Fibroblast of upper back skin (primary cell): ENCODE data around the gene TNFAIP3.
A peak's percentile ranks its signal among the peaks of the same experiment; 100 is the strongest.
"Not testable (repeated sequence)": the region's sequence is repeated elsewhere in the genome, so short reads cannot be mapped to it uniquely, and the experiment has no call there.

ENCODE experiments used
- DNase-seq: peaks from one replicate; pipeline ENCODE4 v3.0.0-alpha.2; 2013

TNFAIP3 gene

DNA sequence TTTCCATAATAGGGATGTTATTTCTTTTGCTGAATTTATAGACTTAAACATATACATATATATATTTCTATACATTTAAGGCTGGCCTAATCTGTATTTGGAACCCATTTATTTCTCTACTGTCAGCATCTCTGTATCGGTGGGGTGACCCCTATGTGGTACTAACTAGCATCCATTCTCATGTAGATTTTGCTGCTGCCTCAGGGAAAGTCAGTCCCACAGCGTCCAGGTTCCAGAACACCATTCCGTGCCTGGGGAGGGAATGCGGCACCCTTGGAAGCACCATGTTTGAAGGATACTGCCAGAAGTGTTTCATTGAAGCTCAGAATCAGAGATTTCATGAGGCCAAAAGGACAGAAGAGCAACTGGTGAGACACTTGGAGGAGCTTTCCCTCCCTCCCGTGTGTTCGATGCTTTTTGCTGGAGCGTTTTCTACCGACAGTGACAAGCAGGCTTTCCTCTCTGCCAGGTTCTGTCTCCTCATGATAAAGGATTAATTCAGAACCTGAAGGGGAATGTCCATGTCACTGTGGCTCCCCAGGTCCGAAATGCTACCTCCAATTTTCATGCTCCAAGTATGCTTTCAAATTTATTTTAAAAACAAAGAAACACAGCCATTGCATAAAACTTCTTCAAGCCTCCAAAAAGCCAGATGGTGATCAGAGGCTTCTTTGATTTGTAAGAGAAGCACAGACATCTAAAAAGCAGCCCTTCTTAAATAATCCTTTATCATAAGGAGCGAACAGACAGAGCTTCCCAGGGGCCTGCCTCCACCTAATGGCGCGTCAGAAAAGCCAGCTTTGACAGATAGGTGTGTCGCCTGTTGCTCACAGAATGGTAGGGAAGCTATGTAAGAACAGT, 13.1 kb downstream of the TNFAIP3 start:
- no peak for DNase-seq

DNA sequence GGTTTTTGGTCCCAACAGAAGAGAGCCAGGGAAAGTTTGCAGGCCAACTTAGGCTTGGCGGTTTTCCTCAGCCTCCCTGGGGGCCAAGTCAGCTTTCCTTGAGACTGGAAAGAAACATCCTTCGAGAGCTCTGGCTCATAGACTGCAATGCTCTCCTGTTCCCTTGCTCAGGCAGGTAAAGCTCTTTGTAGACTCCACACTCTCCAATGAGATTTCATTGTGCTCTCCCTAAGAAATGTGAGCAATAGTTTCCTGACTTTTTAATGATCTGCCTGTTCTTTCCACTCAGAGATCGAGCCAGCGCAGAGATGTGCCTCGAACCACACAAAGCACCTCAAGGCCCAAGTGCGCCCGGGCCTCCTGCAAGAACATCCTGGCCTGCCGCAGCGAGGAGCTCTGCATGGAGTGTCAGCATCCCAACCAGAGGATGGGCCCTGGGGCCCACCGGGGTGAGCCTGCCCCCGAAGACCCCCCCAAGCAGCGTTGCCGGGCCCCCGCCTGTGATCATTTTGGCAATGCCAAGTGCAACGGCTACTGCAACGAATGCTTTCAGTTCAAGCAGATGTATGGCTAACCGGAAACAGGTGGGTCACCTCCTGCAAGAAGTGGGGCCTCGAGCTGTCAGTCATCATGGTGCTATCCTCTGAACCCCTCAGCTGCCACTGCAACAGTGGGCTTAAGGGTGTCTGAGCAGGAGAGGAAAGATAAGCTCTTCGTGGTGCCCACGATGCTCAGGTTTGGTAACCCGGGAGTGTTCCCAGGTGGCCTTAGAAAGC, 13.9 kb downstream of the TNFAIP3 start:
- no peak for DNase-seq

DNA sequence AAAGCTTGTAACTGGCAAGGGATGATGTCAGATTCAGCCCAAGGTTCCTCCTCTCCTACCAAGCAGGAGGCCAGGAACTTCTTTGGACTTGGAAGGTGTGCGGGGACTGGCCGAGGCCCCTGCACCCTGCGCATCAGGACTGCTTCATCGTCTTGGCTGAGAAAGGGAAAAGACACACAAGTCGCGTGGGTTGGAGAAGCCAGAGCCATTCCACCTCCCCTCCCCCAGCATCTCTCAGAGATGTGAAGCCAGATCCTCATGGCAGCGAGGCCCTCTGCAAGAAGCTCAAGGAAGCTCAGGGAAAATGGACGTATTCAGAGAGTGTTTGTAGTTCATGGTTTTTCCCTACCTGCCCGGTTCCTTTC, 14.4 kb downstream of the TNFAIP3 start:
- DNase-seq = no peak

DNA sequence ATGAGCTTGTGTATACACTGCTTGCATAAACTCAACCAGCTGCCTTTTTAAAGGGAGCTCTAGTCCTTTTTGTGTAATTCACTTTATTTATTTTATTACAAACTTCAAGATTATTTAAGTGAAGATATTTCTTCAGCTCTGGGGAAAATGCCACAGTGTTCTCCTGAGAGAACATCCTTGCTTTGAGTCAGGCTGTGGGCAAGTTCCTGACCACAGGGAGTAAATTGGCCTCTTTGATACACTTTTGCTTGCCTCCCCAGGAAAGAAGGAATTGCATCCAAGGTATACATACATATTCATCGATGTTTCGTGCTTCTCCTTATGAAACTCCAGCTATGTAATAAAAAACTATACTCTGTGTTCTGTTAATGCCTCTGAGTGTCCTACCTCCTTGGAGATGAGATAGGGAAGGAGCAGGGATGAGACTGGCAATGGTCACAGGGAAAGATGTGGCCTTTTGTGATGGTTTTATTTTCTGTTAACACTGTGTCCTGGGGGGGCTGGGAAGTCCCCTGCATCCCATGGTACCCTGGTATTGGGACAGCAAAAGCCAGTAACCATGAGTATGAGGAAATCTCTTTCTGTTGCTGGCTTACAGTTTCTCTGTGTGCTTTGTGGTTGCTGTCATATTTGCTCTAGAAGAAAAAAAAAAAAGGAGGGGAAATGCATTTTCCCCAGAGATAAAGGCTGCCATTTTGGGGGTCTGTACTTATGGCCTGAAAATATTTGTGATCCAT, 15.3 kb downstream of the TNFAIP3 start:
- DNase-seq = peak; percentile 83

DNA sequence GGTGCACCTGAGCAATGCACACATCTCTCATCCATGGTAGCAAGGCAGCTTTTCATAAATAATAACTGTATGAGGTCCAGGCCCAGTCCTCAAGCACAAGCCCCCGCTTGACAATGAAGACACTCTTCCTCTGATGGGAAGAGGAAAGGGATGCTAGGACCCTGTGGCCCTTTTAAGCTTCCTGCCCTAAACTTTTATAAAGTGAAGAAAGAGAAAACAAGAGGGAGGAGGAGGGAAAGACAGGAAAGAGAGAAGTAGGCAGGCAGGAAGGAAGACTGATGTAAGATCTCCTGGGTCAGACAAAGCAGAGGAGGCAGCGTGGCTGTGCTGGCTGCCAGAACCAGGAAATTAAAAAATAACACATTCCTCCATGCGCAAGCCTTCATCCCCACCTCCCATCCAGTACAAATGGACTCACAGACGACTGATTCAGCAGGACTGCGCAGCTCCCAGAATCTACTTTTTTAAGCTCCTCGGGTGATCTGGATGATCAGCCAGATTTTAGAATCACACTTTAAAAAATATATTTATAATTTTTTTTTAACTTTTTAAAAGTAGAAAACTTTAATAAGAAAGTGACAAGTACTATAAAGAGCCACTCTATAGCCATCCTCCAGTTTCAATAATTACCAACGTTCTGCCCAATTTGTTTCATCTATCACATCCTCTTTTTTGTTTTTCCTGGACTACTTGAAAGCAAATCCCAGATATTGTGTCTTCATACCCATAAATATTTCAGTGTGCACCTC, 16.5 kb downstream of the TNFAIP3 start:
- peak; percentile 53 for DNase-seq

DNA sequence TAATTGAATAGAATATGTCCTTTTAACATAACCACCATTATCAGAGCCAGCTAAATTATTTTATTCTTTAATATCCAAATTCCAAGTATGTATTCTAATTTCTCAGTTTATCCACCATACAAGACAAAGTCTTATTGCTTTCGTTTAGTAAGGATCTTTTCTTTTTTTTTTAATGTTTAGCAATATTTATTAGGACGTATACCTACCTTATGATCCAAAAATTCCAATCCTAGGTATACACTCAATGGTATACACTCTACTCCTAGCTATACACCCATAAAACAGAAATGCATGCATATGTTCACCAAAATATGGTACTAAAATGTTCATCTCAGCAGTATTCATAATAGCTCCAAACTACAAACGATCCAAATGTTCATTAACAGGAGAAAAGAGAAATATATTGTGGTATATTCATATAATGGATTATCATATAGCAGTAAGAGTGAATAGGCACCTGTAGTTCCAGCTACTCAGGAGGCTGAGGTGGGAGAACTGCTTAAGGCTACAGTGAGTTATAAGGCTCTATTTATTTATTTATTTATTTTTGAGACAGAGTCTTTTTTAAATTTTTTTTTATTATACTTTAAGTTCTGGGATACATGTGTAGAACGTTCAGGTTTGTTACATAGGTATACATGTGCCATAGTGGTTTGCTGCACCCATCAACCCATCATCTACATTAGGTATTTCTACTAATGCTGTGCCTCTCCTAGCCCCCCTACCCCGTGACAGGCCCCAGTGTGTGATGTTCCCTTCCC, 17.3 kb downstream of the TNFAIP3 start:
- DNase-seq = no peak

DNA sequence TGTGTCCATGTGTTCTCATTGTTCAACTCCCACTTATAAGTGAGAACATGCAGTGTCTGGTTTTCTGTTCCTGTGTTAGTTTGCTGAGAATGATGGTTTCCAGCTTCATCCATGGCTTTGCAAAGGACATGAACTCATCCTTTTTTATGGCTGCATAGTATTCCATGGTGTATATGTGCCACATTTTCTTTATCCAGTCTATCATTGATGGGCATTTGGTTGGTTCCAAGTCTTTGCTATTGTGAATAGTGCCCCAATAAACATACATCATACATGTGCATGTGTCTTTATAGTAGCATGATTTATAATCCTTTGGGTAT, 17.8 kb downstream of the TNFAIP3 start:
- DNase-seq = not testable (repeated sequence)

DNA sequence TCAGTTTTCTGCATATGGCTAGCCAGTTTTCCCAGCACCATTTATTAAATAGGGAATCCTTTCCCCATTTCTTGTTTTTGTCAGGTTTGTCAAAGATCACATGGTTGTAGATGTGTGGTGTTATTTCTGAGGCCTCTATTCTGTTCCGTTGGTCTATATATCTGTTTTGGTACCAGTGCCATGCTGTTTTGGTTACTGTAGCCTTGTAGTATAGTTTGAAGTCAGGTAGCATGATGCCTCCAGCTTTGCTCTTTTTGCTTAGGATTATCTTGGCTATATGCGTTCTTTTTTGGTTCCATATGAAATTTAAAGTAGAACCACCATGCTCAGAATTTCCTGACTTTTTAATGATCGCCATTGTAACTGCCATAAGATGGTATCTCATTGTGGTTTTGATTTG, 19.2 kb downstream of the TNFAIP3 start:
- DNase-seq = not testable (repeated sequence)

DNA sequence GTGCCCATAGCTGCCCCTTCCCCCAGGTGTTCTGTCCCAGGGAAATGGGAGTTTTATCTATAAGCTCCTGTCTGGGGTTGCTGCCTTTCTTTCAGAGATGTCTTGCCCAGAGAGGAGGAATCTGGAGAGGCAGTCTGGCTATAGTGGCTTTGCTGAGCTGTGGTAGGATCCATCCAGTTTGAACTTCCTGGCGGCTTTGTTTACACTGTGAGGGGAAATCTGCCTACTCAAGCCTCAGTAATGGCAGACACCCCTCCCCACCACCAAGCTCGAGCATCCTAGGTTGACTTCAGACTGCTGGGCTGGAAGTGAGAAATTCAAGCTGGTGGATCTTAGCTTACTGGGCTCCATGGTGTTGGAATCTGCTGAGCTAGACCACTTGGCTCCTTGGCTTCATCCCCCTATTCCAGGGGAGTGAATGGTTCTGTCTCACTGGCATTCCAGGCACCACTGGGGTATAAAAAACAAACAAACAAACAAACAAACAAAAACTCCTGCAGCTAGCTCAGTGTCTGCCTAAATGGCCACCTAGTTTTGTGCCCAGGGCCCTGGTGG, 24.0 kb downstream of the TNFAIP3 start:
- DNase-seq = no peak

DNA sequence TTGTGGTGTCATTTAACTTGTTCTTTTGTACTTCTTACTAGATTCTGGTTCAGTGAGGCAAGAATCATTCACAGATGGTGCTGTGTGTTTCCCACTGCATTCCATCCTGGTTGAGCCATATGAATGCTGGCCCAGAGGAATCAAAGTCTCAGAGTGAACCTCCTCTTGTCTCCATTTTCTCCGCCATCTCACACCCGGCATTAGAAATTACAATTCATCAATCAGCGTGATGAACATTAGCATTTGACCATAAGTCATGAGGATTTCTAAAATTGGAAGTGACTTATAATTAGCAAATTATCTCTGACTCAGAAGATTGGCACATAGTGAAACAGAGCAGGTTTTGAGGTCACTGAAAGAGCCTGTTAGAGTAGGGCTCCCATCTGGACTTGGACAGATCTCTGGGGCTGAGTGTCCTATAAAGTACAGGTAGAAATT, 25.2 kb downstream of the TNFAIP3 start:
- peak; percentile 92 for DNase-seq

DNA sequence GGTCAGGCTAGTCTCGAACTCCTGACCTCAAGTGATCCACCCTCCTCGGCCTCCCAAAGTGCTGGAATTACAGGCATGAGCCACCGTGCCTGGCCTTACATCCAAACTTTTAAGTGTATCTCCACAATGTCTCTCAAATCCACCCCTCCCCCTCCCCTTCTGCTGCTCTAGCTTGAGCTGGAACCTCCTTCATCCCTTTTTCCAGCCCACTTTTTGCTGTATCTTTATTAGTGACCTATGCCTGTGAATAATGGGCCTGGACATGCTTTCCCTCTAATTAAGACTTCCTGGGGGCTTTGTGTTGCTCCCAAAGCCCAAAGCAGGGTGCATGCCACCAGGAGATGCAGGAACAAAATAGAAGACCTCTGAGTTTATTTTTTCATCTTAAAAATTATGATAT, 26.1 kb downstream of the TNFAIP3 start:
- no peak for DNase-seq

DNA sequence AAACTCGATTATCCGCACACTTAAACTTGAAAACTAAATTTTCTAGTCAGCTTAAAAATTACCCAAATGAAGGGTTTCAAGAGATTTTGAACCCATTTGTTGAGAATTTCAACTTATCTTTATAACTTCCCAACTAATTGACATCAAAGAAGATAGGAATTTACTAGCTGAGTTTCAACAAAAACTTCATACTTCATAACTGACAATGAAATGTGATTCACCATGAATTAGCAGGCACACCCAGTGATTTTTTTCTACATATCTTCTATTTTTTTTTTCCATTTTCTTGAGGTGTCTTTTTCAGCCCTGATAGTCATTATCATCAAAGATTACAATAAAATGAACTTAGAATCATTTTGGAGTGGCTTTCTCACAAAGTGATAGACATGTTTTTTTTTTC, 26.7 kb downstream of the TNFAIP3 start:
- DNase-seq = peak; percentile 36

DNA sequence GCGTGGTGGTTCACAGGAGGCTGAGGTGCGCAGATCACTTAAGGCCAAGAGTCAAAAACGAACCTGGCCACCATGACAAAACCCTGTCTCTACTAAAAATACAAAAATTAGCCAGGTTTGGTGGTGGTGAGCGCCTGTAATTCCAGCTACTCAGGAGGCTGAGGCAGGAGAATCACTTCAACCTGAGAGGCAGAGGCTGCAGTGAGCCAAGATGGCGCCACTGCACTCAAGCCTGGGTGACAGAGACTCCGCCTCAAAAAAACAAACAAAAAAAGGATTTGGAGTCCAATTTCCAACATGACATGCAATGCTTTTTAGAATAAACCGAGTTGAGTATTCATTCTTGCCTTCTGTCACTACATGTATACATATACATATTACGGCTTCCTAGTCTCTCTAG, 27.3 kb downstream of the TNFAIP3 start:
- not testable (repeated sequence) for DNase-seq

DNA sequence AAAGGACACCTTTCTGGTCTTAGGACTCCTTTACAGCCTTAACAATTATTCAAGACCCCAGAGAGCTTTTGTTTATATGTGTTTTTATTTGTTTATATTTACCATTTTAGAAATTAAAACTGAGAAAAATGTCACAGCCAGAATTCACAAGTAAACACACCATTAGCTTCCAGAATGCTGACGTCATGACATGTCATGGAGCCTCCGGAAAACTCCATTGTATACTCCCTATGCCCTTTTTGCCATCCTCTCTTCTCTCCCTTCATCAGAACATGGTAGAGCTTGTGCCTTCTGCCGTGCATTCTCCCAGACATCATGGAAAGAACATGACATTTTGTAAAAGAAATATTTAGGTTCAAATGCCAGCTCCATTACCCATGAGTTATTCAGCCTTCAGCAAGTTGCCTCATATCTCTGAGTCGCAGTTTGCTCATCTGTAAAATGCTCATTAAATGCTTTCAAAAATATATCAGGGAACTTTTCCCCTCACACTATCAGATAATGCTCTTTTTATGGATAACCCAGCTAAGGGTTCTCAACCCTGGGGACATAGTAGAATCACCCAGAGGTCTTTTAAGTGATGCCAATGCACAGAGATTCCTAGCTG, 27.8 kb downstream of the TNFAIP3 start:
- DNase-seq = peak; percentile 79

DNA sequence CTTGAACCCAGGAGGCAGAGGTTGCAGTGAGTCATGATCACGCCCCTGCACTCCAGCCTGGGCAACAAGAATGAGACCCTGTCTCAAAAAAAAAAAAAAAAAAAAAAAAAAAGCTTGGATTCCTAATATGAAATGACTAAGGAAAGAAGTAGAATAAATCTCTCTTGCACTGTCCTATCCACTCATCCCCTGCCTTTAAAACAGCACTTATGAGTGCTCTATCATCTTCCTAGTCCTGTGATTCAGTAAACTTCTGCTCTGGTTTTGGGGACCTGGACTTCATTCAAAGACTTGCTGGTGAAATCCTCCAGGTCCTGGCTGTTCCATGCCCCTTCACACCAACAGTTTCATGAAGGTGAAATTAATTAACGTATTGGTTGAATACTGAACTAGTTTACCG, 29.6 kb downstream of the TNFAIP3 start:
- DNase-seq = no peak

DNA sequence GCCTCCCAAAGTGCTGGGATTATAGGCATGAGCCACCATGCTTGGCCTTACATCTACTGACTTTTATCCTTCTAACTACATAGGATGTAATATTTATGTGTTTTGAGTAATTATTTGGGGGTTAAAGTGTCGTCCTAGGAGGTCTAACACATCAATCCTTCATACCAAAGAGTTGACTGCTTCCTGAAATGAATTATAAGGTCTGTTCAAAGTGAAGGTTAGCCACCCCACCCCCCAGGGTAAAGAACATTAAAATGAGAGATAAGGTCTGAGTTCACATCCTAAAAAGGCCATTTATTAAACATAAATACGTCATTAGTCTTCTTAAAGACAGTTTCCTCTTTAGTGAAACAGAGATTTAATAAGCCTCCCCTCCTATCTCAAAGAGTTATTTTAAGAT, 33.8 kb downstream of the TNFAIP3 start:
- peak; percentile 66 for DNase-seq

DNA sequence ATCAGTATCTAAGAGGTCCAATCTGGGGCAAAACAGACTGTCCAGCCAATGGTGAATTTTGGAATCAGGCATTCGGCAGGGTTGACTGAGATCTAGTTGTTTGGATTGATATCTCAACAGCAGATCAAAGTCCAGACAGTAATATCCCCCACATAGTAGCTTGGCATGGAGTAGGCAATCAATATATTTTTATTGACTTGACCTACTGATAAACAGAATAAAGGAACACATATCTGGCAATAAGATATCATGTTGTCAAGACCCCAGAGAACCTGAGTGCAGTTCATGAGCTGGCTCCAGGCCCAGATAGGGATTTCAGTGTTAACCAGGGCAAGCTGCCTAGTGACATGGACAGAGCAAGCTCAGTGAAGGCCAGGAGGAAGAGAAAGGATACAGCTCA, 34.4 kb downstream of the TNFAIP3 start:
- no peak for DNase-seq

DNA sequence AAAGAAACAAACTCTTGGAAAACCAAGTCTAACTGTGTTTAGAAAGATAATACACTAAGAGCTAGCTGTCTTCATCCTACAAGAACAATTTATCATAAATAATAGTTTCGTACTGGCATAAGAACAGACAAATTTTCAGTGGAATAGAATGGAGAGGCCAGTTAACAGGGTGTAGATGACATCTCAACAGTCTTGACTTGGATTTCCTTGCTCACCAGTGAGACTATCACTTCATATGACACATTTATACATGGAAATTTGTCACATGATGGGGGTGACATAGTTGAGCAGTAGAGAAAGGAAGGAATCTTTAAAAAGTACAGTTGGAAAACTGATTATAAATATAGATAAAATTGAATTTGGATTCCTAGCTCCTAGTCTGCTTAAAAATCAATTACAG, 35.6 kb downstream of the TNFAIP3 start:
- no peak for DNase-seq

DNA sequence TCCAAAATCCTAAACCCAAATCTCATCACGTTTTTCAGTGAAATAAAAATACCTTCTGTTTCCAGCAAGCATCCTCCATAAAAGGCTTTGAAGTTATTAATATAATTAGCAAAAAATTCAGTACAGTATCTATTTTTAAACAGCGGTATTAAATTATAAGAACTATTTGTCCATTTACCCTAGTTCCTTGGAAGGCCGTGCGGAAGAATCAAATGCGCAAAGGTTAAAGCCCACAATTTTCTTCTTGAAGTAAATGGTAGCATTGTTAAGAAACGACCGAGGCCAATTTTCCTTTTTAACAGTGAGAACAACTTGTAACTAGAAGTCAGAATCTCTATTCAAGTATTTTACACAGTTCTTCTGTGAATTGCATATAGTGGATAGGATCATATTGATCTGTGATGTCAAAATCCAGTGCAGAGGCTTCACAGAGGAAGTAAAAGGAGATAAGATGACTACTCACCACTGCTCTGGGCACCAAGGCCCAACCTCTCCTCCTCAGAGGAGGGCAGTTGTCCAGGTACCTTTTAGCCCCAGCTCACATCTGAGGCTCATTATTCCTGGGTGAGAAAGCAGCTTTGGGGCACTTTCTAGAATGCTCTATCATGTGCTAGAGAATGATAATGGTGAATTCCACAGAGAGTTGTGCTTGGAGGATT, 36.3 kb downstream of the TNFAIP3 start:
- no peak for DNase-seq

DNA sequence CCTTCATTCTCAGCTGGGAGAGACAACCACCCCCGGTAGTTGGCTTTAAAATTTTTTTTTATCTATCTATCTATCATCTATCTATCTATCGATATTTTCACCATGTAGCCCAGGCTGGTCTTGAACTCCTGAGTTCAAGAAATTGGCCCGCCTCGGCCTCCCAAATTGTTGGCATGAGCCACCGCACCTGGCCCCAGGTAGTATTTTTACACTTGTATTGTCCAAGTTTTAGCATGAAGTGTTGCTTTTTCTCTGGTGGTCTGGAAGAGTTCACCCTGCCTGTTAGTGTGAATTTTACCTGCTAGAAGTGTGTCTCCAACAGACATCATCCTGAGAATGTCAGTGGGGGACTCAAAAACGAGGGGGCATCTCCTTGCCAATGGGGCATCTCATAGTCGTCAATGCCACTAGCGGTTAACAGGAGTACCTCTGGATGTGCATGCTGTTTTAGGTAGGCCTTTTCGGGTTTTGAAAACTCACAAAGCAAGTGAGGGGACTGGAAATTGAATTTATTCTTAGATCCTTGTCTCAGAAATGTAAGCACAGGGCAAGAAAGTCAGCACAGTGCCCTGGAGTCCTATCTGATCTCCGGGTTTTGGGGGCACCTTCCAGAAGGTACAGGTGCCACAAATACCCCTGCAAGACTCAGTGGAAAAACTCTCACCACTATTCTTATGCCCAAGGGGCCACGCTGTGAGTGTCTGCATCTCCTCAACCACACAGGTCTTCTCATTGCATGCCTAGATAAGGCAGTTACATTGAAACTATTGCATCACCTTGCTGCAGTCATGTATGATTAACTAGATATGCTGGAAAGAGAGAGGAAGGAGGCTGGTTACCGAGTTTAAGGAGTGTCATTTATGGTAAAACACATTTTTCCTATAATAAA, 37.1 kb downstream of the TNFAIP3 start:
- peak; percentile 78 for DNase-seq
